Measurements from ENCODE around the gene EVA1A.

EVA1A gene

GRCh38 chr2:75553935-75554531 lies 6.7 kb downstream of the EVA1A start:
- no peaks in the 10 kb centered on the region for H3K9me3 ChIP-seq (ENCODE audit: control insufficient read depth, insufficient read depth, low read length)
- H3K4me1 ChIP-seq (ENCODE audit: control insufficient read depth, insufficient read depth, low read length) = peaks cover 10% of the 10 kb centered on the region; the same call in 1 of the 2 replicates
- no peaks in the 10 kb centered on the region for H3K36me3 ChIP-seq (ENCODE audit: control insufficient read depth, insufficient read depth, low read length)
- no peak for DNase-seq (ENCODE audit: low read depth, low spot score)
- no peak overlapping the region for H3K27ac ChIP-seq (ENCODE audit: low read length)
- no peaks in the 10 kb centered on the region for H3K27me3 ChIP-seq (ENCODE audit: control insufficient read depth, insufficient read depth, low read length)
- no peak overlapping the region for H3K4me3 ChIP-seq (ENCODE audit: low read length)
- no CpG with 5 or more reads among the region's 4 CpGs for WGBS (ENCODE audit: insufficient coverage, insufficient read length)

GRCh38 chr2:75552222-75552621 lies 8.5 kb downstream of the EVA1A start:
- Histone ChIP-seq H3K36me3 (ENCODE audit: control insufficient read depth, insufficient read depth, low read length) (no peaks in the 10 kb centered on the region), H3K9me3 (ENCODE audit: control insufficient read depth, insufficient read depth, low read length) (no peaks in the 10 kb centered on the region), H3K4me3 (ENCODE audit: low read length) (no peak overlapping the region), H3K4me1 (ENCODE audit: control insufficient read depth, insufficient read depth, low read length) (peaks cover 10% of the 10 kb centered on the region; the same call in 1 of the 2 replicates), H3K27ac (ENCODE audit: low read length) (no peak overlapping the region), H3K27me3 (ENCODE audit: control insufficient read depth, insufficient read depth, low read length) (no peaks in the 10 kb centered on the region)
- DNase-seq (ENCODE audit: low read depth, low spot score) = no peak
- no CpG with 5 or more reads among the region's 1 CpG for WGBS (ENCODE audit: insufficient coverage, insufficient read length)

GRCh38 chr2:75551434-75551833 lies 9.3 kb downstream of the EVA1A start:
- no CpG with 5 or more reads among the region's 3 CpGs for WGBS (ENCODE audit: insufficient coverage, insufficient read length)
- H3K36me3 ChIP-seq (ENCODE audit: control insufficient read depth, insufficient read depth, low read length) = no peaks in the 10 kb centered on the region

GRCh38 chr2:75549401-75550253 lies 11.1 kb downstream of the EVA1A start:
- Histone ChIP-seq H3K27ac (ENCODE audit: low read length) (no peak overlapping the region), H3K4me3 (ENCODE audit: low read length) (no peak overlapping the region), H3K36me3 (ENCODE audit: control insufficient read depth, insufficient read depth, low read length) (no peaks in the 10 kb centered on the region), H3K4me1 (ENCODE audit: control insufficient read depth, insufficient read depth, low read length) (peaks cover 6% of the 10 kb centered on the region; the same call in 1 of the 2 replicates), H3K9me3 (ENCODE audit: control insufficient read depth, insufficient read depth, low read length) (no peaks in the 10 kb centered on the region), H3K27me3 (ENCODE audit: control insufficient read depth, insufficient read depth, low read length) (no peaks in the 10 kb centered on the region)
- DNase-seq (ENCODE audit: low read depth, low spot score) = no peak
- no CpG with 5 or more reads among the region's 2 CpGs for WGBS (ENCODE audit: insufficient coverage, insufficient read length)

More at GRCh38 chr2:75551434-75551833, 9.3 kb downstream of the EVA1A start:
- H3K27ac ChIP-seq (ENCODE audit: low read length) = no peak overlapping the region
- no peak for DNase-seq (ENCODE audit: low read depth, low spot score)
- no peaks in the 10 kb centered on the region for H3K9me3 ChIP-seq (ENCODE audit: control insufficient read depth, insufficient read depth, low read length)
- H3K4me3 ChIP-seq (ENCODE audit: low read length) = no peak overlapping the region
- H3K4me1 ChIP-seq (ENCODE audit: control insufficient read depth, insufficient read depth, low read length) = peaks cover 10% of the 10 kb centered on the region; the same call in 1 of the 2 replicates
- no peaks in the 10 kb centered on the region for H3K27me3 ChIP-seq (ENCODE audit: control insufficient read depth, insufficient read depth, low read length)

GRCh38 chr2:75548036-75548573 lies 12.6 kb downstream of the EVA1A start:
- H3K4me3 ChIP-seq (ENCODE audit: low read length) = no peak overlapping the region
- H3K27me3 ChIP-seq (ENCODE audit: control insufficient read depth, insufficient read depth, low read length) = no peaks in the 10 kb centered on the region
- no peaks in the 10 kb centered on the region for H3K9me3 ChIP-seq (ENCODE audit: control insufficient read depth, insufficient read depth, low read length)
- no peaks in the 10 kb centered on the region for H3K36me3 ChIP-seq (ENCODE audit: control insufficient read depth, insufficient read depth, low read length)
- H3K4me1 ChIP-seq (ENCODE audit: control insufficient read depth, insufficient read depth, low read length) = no peaks in the 10 kb centered on the region
- no peak for DNase-seq (ENCODE audit: low read depth, low spot score)
- H3K27ac ChIP-seq (ENCODE audit: low read length) = no peak overlapping the region
- WGBS (ENCODE audit: insufficient coverage, insufficient read length) = no CpG with 5 or more reads among the region's 2 CpGs

GRCh38 chr2:75547345-75548035 lies 13.2 kb downstream of the EVA1A start:
- WGBS (ENCODE audit: insufficient coverage, insufficient read length) = no CpG with 5 or more reads among the region's 4 CpGs
- Histone ChIP-seq H3K9me3 (ENCODE audit: control insufficient read depth, insufficient read depth, low read length) (no peaks in the 10 kb centered on the region), H3K27ac (ENCODE audit: low read length) (no peak overlapping the region), H3K4me3 (ENCODE audit: low read length) (no peak overlapping the region), H3K4me1 (ENCODE audit: control insufficient read depth, insufficient read depth, low read length) (no peaks in the 10 kb centered on the region), H3K27me3 (ENCODE audit: control insufficient read depth, insufficient read depth, low read length) (no peaks in the 10 kb centered on the region), H3K36me3 (ENCODE audit: control insufficient read depth, insufficient read depth, low read length) (no peaks in the 10 kb centered on the region)
- no peak for DNase-seq (ENCODE audit: low read depth, low spot score)

GRCh38 chr2:75545922-75546321 lies 14.8 kb downstream of the EVA1A start:
- WGBS (ENCODE audit: insufficient coverage, insufficient read length) = no CpG with 5 or more reads among the region's 2 CpGs

GRCh38 chr2:75545387-75545786 lies 15.4 kb downstream of the EVA1A start:
- H3K27ac ChIP-seq (ENCODE audit: low read length) = no peak overlapping the region
- no peaks in the 10 kb centered on the region for H3K9me3 ChIP-seq (ENCODE audit: control insufficient read depth, insufficient read depth, low read length)
- no peaks in the 10 kb centered on the region for H3K4me1 ChIP-seq (ENCODE audit: control insufficient read depth, insufficient read depth, low read length)
- no peak overlapping the region for H3K4me3 ChIP-seq (ENCODE audit: low read length)
- DNase-seq (ENCODE audit: low read depth, low spot score) = no peak
- H3K36me3 ChIP-seq (ENCODE audit: control insufficient read depth, insufficient read depth, low read length) = no peaks in the 10 kb centered on the region
- no CpG with 5 or more reads among the region's 3 CpGs for WGBS (ENCODE audit: insufficient coverage, insufficient read length)
- H3K27me3 ChIP-seq (ENCODE audit: control insufficient read depth, insufficient read depth, low read length) = no peaks in the 10 kb centered on the region

More at GRCh38 chr2:75545922-75546321, 14.8 kb downstream of the EVA1A start:
- no peaks in the 10 kb centered on the region for H3K4me1 ChIP-seq (ENCODE audit: control insufficient read depth, insufficient read depth, low read length)
- H3K27me3 ChIP-seq (ENCODE audit: control insufficient read depth, insufficient read depth, low read length) = no peaks in the 10 kb centered on the region
- H3K27ac ChIP-seq (ENCODE audit: low read length) = no peak overlapping the region
- no peak overlapping the region for H3K4me3 ChIP-seq (ENCODE audit: low read length)
- no peaks in the 10 kb centered on the region for H3K36me3 ChIP-seq (ENCODE audit: control insufficient read depth, insufficient read depth, low read length)
- H3K9me3 ChIP-seq (ENCODE audit: control insufficient read depth, insufficient read depth, low read length) = no peaks in the 10 kb centered on the region
- no peak for DNase-seq (ENCODE audit: low read depth, low spot score)

GRCh38 chr2:75543446-75543845 lies 17.3 kb downstream of the EVA1A start:
- Histone ChIP-seq H3K4me3 (ENCODE audit: low read length) (no peak overlapping the region), H3K27ac (ENCODE audit: low read length) (no peak overlapping the region), H3K36me3 (ENCODE audit: control insufficient read depth, insufficient read depth, low read length) (no peaks in the 10 kb centered on the region), H3K4me1 (ENCODE audit: control insufficient read depth, insufficient read depth, low read length) (no peaks in the 10 kb centered on the region), H3K9me3 (ENCODE audit: control insufficient read depth, insufficient read depth, low read length) (no peaks in the 10 kb centered on the region), H3K27me3 (ENCODE audit: control insufficient read depth, insufficient read depth, low read length) (no peaks in the 10 kb centered on the region)
- WGBS (ENCODE audit: insufficient coverage, insufficient read length) = no CpG with 5 or more reads among the region's 4 CpGs
- DNase-seq (ENCODE audit: low read depth, low spot score) = no peak

GRCh38 chr2:75541430-75541829 lies 19.3 kb downstream of the EVA1A start:
- H3K36me3 ChIP-seq (ENCODE audit: control insufficient read depth, insufficient read depth, low read length) = no peaks in the 10 kb centered on the region
- no peak overlapping the region for H3K4me3 ChIP-seq (ENCODE audit: low read length)
- H3K27ac ChIP-seq (ENCODE audit: low read length) = no peak overlapping the region
- WGBS (ENCODE audit: insufficient coverage, insufficient read length) = 100% methylated on average over 1 of the region's 3 CpGs
- DNase-seq (ENCODE audit: low read depth, low spot score) = no peak
- H3K4me1 ChIP-seq (ENCODE audit: control insufficient read depth, insufficient read depth, low read length) = no peaks in the 10 kb centered on the region
- no peaks in the 10 kb centered on the region for H3K27me3 ChIP-seq (ENCODE audit: control insufficient read depth, insufficient read depth, low read length)
- no peaks in the 10 kb centered on the region for H3K9me3 ChIP-seq (ENCODE audit: control insufficient read depth, insufficient read depth, low read length)

Data from iPS DF 6.9 (cell line).